HEK293 (cell line): Measurements from ENCODE around the gene LRP1B.

Experiments
- CTCF ChIP-seq: fragments of 450-650 bp; formaldehyde crosslinking; IDR thresholded peaks from 2 replicates; pipeline ENCODE4 v1.5.1; 2016; ENCODE audit warnings: missing biosample characterization, missing genetic modification characterization
- ZNF121 ChIP-seq: fragments of 450-650 bp; formaldehyde crosslinking; IDR thresholded peaks from 2 replicates; pipeline ENCODE4 v1.5.1; 2016; ENCODE audit warnings: missing biosample characterization, missing genetic modification characterization
- ZNF18 ChIP-seq: fragments of 450-650 bp; formaldehyde crosslinking; IDR thresholded peaks from 2 replicates; pipeline ENCODE4 v1.5.1; 2016; ENCODE audit warnings: missing biosample characterization, missing genetic modification characterization
- ZNF292 ChIP-seq: fragments of 450-650 bp; formaldehyde crosslinking; IDR thresholded peaks from 2 replicates; pipeline ENCODE4 v1.5.1; 2016; ENCODE audit warnings: low read depth, missing biosample characterization, missing genetic modification characterization, borderline replicate concordance
- ZNF433 ChIP-seq: fragments of 450-650 bp; formaldehyde crosslinking; IDR thresholded peaks from 2 replicates; pipeline ENCODE4 v1.5.1; 2016; ENCODE audit warnings: missing biosample characterization, missing genetic modification characterization, low read depth
- ZNF623 ChIP-seq: fragments of 450-650 bp; formaldehyde crosslinking; IDR thresholded peaks from 2 replicates; pipeline ENCODE4 v1.5.1; 2016; ENCODE audit warnings: missing biosample characterization, missing genetic modification characterization
- ZNF639 ChIP-seq: fragments of 450-650 bp; formaldehyde crosslinking; IDR thresholded peaks from 2 replicates; pipeline ENCODE4 v1.5.1; 2016; ENCODE audit warnings: missing biosample characterization, missing genetic modification characterization
- ZNF792 ChIP-seq: fragments of 450-650 bp; formaldehyde crosslinking; IDR thresholded peaks from 2 replicates; pipeline ENCODE4 v1.5.1; 2016; ENCODE audit warnings: missing biosample characterization, missing genetic modification characterization
- ZSCAN30 ChIP-seq: fragments of 450-650 bp; IDR thresholded peaks from 2 replicates; pipeline ENCODE4 v1.5.1; 2018; ENCODE audit warnings: missing biosample characterization, mild to moderate bottlenecking, missing genetic modification characterization, moderate library complexity
- ZSCAN5A ChIP-seq: fragments of 450-650 bp; formaldehyde crosslinking; IDR thresholded peaks from 2 replicates; pipeline ENCODE4 v1.5.1; 2016; ENCODE audit warnings: missing biosample characterization, missing genetic modification characterization

- TF ChIP-seq ZNF623 (no peak), CTCF (tag by site-specific recombination) (no peak), ZNF292 (no peak), ZNF18 (tag by site-specific recombination) (no peak), ZNF639 (no peak), ZNF121 (tag by site-specific recombination) (no peak), ZSCAN5A (tag by site-specific recombination) (no peak), ZNF433 (no peak), ZSCAN30 (no peak), ZNF792 (tag by site-specific recombination) (no peak)
Observed at GRCh38 chr2:141720476-141720875, 410.3 kb downstream of the LRP1B start.
